HepG2 (cell line): ENCODE results near the gene CMTM4. TPM values are rescaled to one million over a fixed set of nuclear protein-coding genes. Genes with fewer than 3 reads are reported as not detected.

Experiments
- ARNT ChIP-seq: fragments of 450-650 bp; IDR thresholded peaks from 2 replicates; pipeline ENCODE4 v1.6.1; 2017
- LRRFIP1 ChIP-seq: sonication (generic); formaldehyde crosslinking; conservative IDR thresholded peaks from 2 replicates; pipeline ENCODE4 v1.4.0; 2020; ENCODE audit warnings: missing genetic modification reagents
- NKX3-1 ChIP-seq: sonication (generic); formaldehyde crosslinking; IDR thresholded peaks from 2 replicates; pipeline ENCODE4 v1.5.0; 2020; ENCODE audit warnings: missing genetic modification reagents
- PRDM4 ChIP-seq: sonication (generic); formaldehyde crosslinking; IDR thresholded peaks from 2 replicates; pipeline ENCODE4 v1.9.0; 2021; ENCODE audit warnings: missing genetic modification reagents, borderline replicate concordance
- REL ChIP-seq: sonication (generic); formaldehyde crosslinking; conservative IDR thresholded peaks from 2 replicates; pipeline ENCODE4 v1.8.0; 2022; ENCODE audit warnings: mild to moderate bottlenecking, missing genetic modification reagents, moderate library complexity
- ZFAT ChIP-seq: sonication (generic); formaldehyde crosslinking; conservative IDR thresholded peaks from 2 replicates; pipeline ENCODE4 v1.8.1; 2023; ENCODE audit warnings: missing genetic modification reagents, inconsistent platforms
- ZNF747 ChIP-seq: sonication (generic); formaldehyde crosslinking; IDR thresholded peaks from 2 replicates; pipeline ENCODE4 v1.8.1; 2023; ENCODE audit warnings: missing genetic modification reagents, mild to moderate bottlenecking, borderline replicate concordance
- polyA plus RNA-seq, 8 experiments: library from polyadenylated mRNA; depleted of rRNA in 3 of 8; stranded (reverse) in 7 of 8; unstranded in 1 of 8; fragments of >200 nt; fragmentation: Illumina TruSeq in 4 of 8; extraction: Trizol in 4 of 8; gene quantifications; 2 replicates each; pipeline versions ENCODE4 v1.2.1 to v1.2.3, GENCODE V29; 2011 to 2016; ENCODE audit warnings: low read depth in 4 of 8, missing spikeins in 1 of 8, mixed read lengths in 1 of 8; ENCODE audit not compliant: insufficient read depth in 1 of 8
- total RNA-seq, 5 experiments: library from RNA; depleted of rRNA; stranded (reverse); fragments of >200 nt; fragmentation: Illumina TruSeq; extraction: Trizol; gene quantifications; 2 replicates each; pipeline ENCODE4 v1.2.3, GENCODE V29; 2016; ENCODE audit warnings: low read depth in 1 of 5
- TF ChIP-seq, protein P1 (sequence below): IDR thresholded peaks from 2 replicates; pipeline ENCODE4 v1.6.1; 2016; ENCODE audit warnings: low read depth, missing genetic modification reagents, missing compliant biosample characterization
- TF ChIP-seq, protein P2 (sequence below): sonication (generic); formaldehyde crosslinking; IDR thresholded peaks from 2 replicates; pipeline ENCODE4 v1.5.0; 2020; ENCODE audit warnings: mild to moderate bottlenecking, missing genetic modification reagents, borderline replicate concordance

CMTM4 gene
- total and polyA plus RNA-seq, 2 of the 13 experiments (the other 11 are each of a cell fraction or from before 2014, with no cell fraction given) = 32.0 to 36.3 TPM

DNA sequence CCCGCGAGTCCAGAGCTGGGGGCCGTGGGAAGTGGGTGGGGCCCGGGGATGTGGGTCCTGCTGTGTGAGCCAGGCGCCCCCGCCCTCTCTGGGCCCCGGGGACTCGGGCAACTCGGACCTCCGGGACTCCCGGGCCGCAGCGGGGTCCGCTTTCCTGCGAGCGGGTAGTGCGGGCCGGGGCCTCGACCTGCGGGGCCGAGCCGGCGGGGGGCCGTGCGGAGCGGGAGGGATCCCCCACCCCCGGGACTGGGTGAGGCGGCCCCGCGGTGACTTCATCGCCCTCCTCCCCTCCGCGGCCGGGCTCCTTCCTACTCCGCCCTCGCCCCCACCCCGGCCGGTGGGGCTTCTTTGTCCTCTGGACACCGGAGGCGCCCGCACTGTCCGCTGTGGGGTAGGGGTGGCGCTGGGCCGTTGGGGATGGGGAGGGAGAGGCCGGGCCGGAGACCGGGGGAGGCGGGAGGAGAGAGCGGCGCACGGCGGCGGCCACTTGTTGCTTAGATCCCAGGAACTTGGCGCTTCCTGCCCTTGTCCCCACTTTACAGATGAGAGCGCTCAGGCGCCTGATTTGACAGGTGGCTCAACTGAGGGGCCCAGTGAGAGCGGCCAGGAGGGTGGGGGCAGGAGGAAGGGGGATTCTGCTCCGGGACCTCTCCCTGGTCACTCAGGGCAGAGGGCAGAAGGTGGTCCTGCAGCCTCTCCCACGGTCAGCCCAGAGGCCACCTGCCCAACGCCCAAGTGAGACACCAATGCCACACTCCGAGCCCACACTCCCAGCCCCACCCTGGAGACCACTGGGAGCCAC, 91.2 kb downstream of the CMTM4 start (continued):
- TF ChIP-seq, protein P1, sequence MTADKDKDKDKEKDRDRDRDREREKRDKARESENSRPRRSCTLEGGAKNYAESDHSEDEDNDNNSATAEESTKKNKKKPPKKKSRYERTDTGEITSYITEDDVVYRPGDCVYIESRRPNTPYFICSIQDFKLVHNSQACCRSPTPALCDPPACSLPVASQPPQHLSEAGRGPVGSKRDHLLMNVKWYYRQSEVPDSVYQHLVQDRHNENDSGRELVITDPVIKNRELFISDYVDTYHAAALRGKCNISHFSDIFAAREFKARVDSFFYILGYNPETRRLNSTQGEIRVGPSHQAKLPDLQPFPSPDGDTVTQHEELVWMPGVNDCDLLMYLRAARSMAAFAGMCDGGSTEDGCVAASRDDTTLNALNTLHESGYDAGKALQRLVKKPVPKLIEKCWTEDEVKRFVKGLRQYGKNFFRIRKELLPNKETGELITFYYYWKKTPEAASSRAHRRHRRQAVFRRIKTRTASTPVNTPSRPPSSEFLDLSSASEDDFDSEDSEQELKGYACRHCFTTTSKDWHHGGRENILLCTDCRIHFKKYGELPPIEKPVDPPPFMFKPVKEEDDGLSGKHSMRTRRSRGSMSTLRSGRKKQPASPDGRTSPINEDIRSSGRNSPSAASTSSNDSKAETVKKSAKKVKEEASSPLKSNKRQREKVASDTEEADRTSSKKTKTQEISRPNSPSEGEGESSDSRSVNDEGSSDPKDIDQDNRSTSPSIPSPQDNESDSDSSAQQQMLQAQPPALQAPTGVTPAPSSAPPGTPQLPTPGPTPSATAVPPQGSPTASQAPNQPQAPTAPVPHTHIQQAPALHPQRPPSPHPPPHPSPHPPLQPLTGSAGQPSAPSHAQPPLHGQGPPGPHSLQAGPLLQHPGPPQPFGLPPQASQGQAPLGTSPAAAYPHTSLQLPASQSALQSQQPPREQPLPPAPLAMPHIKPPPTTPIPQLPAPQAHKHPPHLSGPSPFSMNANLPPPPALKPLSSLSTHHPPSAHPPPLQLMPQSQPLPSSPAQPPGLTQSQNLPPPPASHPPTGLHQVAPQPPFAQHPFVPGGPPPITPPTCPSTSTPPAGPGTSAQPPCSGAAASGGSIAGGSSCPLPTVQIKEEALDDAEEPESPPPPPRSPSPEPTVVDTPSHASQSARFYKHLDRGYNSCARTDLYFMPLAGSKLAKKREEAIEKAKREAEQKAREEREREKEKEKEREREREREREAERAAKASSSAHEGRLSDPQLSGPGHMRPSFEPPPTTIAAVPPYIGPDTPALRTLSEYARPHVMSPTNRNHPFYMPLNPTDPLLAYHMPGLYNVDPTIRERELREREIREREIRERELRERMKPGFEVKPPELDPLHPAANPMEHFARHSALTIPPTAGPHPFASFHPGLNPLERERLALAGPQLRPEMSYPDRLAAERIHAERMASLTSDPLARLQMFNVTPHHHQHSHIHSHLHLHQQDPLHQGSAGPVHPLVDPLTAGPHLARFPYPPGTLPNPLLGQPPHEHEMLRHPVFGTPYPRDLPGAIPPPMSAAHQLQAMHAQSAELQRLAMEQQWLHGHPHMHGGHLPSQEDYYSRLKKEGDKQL (CRISPR knock-in tag) = no peak
- no peak for TF ChIP-seq NKX3-1 (CRISPR knock-in tag)
- no peak for TF ChIP-seq REL (CRISPR knock-in tag)
- TF ChIP-seq ZFAT (CRISPR knock-in tag) = 0 out of 2 replicates have a peak, but pooled peaks have one; percentile 19
- no peak for TF ChIP-seq ZNF747 (CRISPR knock-in tag)
- TF ChIP-seq ARNT = no peak
- TF ChIP-seq LRRFIP1 (CRISPR knock-in tag) = no peak
- TF ChIP-seq, protein P2, sequence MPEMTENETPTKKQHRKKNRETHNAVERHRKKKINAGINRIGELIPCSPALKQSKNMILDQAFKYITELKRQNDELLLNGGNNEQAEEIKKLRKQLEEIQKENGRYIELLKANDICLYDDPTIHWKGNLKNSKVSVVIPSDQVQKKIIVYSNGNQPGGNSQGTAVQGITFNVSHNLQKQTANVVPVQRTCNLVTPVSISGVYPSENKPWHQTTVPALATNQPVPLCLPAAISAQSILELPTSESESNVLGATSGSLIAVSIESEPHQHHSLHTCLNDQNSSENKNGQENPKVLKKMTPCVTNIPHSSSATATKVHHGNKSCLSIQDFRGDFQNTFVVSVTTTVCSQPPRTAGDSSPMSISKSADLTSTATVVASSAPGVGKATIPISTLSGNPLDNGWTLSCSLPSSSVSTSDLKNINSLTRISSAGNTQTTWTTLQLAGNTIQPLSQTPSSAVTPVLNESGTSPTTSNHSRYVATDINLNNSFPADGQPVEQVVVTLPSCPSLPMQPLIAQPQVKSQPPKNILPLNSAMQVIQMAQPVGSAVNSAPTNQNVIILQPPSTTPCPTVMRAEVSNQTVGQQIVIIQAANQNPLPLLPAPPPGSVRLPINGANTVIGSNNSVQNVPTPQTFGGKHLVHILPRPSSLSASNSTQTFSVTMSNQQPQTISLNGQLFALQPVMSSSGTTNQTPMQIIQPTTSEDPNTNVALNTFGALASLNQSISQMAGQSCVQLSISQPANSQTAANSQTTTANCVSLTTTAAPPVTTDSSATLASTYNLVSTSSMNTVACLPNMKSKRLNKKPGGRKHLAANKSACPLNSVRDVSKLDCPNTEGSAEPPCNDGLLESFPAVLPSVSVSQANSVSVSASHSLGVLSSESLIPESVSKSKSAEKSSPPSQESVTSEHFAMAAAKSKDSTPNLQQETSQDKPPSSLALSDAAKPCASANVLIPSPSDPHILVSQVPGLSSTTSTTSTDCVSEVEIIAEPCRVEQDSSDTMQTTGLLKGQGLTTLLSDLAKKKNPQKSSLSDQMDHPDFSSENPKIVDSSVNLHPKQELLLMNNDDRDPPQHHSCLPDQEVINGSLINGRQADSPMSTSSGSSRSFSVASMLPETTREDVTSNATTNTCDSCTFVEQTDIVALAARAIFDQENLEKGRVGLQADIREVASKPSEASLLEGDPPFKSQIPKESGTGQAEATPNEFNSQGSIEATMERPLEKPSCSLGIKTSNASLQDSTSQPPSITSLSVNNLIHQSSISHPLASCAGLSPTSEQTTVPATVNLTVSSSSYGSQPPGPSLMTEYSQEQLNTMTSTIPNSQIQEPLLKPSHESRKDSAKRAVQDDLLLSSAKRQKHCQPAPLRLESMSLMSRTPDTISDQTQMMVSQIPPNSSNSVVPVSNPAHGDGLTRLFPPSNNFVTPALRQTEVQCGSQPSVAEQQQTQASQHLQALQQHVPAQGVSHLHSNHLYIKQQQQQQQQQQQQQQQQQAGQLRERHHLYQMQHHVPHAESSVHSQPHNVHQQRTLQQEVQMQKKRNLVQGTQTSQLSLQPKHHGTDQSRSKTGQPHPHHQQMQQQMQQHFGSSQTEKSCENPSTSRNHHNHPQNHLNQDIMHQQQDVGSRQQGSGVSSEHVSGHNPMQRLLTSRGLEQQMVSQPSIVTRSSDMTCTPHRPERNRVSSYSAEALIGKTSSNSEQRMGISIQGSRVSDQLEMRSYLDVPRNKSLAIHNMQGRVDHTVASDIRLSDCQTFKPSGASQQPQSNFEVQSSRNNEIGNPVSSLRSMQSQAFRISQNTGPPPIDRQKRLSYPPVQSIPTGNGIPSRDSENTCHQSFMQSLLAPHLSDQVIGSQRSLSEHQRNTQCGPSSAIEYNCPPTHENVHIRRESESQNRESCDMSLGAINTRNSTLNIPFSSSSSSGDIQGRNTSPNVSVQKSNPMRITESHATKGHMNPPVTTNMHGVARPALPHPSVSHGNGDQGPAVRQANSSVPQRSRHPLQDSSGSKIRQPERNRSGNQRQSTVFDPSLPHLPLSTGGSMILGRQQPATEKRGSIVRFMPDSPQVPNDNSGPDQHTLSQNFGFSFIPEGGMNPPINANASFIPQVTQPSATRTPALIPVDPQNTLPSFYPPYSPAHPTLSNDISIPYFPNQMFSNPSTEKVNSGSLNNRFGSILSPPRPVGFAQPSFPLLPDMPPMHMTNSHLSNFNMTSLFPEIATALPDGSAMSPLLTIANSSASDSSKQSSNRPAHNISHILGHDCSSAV (CRISPR knock-in tag) = no peak
- TF ChIP-seq PRDM4 (CRISPR knock-in tag) = no peak
